DOHH2 (cell line): Measurements from ENCODE around the gene CDK5RAP3.
"Not testable (repeated sequence)": the region's sequence is repeated elsewhere in the genome, so short reads cannot be mapped to it uniquely, and the experiment has no call there.

ENCODE experiments used
- H3F3A ChIP-seq: fragments of 200-600 bp; sonication (generic), shearing (Covaris generic); 2 replicates; pipeline ENCODE4 v1.6.0; 2016; ENCODE audit warnings: antibody characterized with exemption, mild to moderate bottlenecking; ENCODE audit not compliant: control insufficient read depth, insufficient read depth
- H3K27ac ChIP-seq: fragments of 200-600 bp; sonication (generic); 2 replicates; pipeline ENCODE4 v1.5.1; 2014; ENCODE audit warnings: low read depth, mild to moderate bottlenecking, low read length, moderate library complexity
- H3K27me3 ChIP-seq: fragments of 200-600 bp; sonication (generic); 2 replicates; pipeline ENCODE4 v1.6.1; 2014; ENCODE audit warnings: mild to moderate bottlenecking, low read length, mixed read lengths; ENCODE audit not compliant: control insufficient read depth
- H3K36me3 ChIP-seq: fragments of 200-600 bp; sonication (generic); 2 replicates; pipeline ENCODE4 v1.6.1; 2014; ENCODE audit warnings: mild to moderate bottlenecking, low read length, moderate library complexity, mixed read lengths; ENCODE audit not compliant: control insufficient read depth
- H3K4me1 ChIP-seq: fragments of 200-600 bp; sonication (generic); 2 replicates; pipeline ENCODE4 v1.6.1; 2014; ENCODE audit warnings: mild to moderate bottlenecking, low read length, mixed read lengths; ENCODE audit not compliant: control insufficient read depth
- H3K4me2 ChIP-seq: fragments of 200-600 bp; sonication (generic); 2 replicates; pipeline ENCODE4 v1.6.0; 2014; ENCODE audit warnings: mild to moderate bottlenecking, low read length, moderate library complexity
- H3K4me3 ChIP-seq: fragments of 200-600 bp; sonication (generic); 2 replicates; pipeline ENCODE4 v1.5.1; 2014; ENCODE audit warnings: mild to moderate bottlenecking, low read length, mixed read lengths
- H3K79me2 ChIP-seq: fragments of 200-600 bp; sonication (generic); 2 replicates; pipeline ENCODE4 v1.6.1; 2014; ENCODE audit warnings: mild to moderate bottlenecking, low read length, mixed read lengths; ENCODE audit not compliant: control insufficient read depth
- H3K9me2 ChIP-seq: fragments of 200-600 bp; sonication (generic); replicated peaks from 2 replicates; pipeline ENCODE4 v1.6.1; 2014; ENCODE audit warnings: mild to moderate bottlenecking, low read length, mixed read lengths; ENCODE audit not compliant: control insufficient read depth
- H3K9me3 ChIP-seq: fragments of 200-600 bp; sonication (generic); 2 replicates; pipeline ENCODE4 v1.6.1; 2014; ENCODE audit warnings: antibody characterized with exemption, low read length, mixed read lengths; ENCODE audit not compliant: control insufficient read depth, insufficient read depth
- H4K20me1 ChIP-seq: fragments of 200-600 bp; sonication (generic); 2 replicates; pipeline ENCODE4 v1.6.0; 2014; ENCODE audit warnings: low read depth, mild to moderate bottlenecking, antibody characterized with exemption, low read length, moderate library complexity; ENCODE audit not compliant: control insufficient read depth, insufficient read depth
- EZH2phosphoT487 ChIP-seq: fragments of 200-600 bp; sonication (generic); IDR thresholded peaks from 2 replicates; pipeline ENCODE4 v1.6.1; 2017; ENCODE audit warnings: borderline replicate concordance, mild to moderate bottlenecking, antibody characterized with exemption, low read length, moderate library complexity, mixed read lengths
- TF ChIP-seq, protein P1 (sequence below): fragments of 200-600 bp; sonication (generic); IDR thresholded peaks from one replicate; pipeline ENCODE4 v1.5.1; 2014; ENCODE audit warnings: antibody characterized with exemption, mild to moderate bottlenecking, low read depth, low read length; ENCODE audit not compliant: poor library complexity, severe bottlenecking

CDK5RAP3 gene

DNA sequence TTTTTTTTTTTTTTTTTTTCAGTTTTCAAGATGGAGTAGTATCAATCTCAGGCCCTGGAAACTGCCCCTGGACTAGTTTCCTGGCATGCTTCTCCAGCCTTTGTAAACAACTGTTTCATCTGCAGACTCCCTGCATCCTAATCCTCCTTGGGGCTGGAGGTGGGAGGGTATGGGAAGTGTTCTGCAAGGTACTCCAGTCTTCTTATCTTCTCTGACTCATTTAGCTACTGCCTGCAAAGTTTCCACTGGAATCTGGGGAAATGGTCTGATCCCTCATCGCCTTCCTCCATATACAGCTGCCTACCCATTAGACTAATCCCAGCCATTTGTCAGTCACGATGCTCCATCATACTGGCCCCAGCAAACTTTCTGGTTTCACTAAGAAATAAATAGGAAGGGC is 45.2 kb downstream of the CDK5RAP3 start:
- no peaks in the 10 kb centered on the region for H3K9me2 ChIP-seq
- no peaks in the 10 kb centered on the region for H3K9me3 ChIP-seq
- no peak overlapping the region for H3K4me2 ChIP-seq
- peaks cover 14% of the 10 kb centered on the region for H3K4me1 ChIP-seq
- H3K27ac ChIP-seq: no peak overlapping the region
- peaks cover under 1% of the 10 kb centered on the region; the same call in 1 of the 2 replicates for H3F3A ChIP-seq
- H3K27me3 ChIP-seq: peaks cover 52% of the 10 kb centered on the region
- no peaks in the 10 kb centered on the region for H3K79me2 ChIP-seq
- no peaks in the 10 kb centered on the region for H3K36me3 ChIP-seq
- TF ChIP-seq, protein P1, sequence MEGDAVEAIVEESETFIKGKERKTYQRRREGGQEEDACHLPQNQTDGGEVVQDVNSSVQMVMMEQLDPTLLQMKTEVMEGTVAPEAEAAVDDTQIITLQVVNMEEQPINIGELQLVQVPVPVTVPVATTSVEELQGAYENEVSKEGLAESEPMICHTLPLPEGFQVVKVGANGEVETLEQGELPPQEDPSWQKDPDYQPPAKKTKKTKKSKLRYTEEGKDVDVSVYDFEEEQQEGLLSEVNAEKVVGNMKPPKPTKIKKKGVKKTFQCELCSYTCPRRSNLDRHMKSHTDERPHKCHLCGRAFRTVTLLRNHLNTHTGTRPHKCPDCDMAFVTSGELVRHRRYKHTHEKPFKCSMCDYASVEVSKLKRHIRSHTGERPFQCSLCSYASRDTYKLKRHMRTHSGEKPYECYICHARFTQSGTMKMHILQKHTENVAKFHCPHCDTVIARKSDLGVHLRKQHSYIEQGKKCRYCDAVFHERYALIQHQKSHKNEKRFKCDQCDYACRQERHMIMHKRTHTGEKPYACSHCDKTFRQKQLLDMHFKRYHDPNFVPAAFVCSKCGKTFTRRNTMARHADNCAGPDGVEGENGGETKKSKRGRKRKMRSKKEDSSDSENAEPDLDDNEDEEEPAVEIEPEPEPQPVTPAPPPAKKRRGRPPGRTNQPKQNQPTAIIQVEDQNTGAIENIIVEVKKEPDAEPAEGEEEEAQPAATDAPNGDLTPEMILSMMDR: no peak
- no peaks in the 10 kb centered on the region for H4K20me1 ChIP-seq
- no peak overlapping the region for H3K4me3 ChIP-seq

DNA sequence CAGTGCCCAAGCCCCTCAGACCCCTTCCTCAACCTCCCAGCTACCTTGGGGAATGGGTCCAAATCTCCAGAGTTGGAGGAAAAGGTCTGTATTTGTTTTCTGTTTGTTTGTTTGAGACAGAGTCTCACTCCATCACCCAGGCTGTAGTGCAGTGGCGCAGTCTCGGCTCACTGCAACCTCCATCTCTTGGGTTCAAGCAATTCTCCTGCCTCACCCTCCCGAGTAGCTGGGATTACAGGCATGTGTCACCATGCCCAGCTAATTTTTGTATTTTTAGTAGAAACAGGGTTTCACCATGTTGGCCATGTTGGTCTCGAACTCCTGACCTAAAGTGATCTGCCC is 46.9 kb downstream of the CDK5RAP3 start:
- peaks cover 41% of the 10 kb centered on the region for H3K27me3 ChIP-seq
- not testable (repeated sequence) for H3K4me1 ChIP-seq, H3K27ac ChIP-seq, H3F3A ChIP-seq, H4K20me1 ChIP-seq, H3K4me3 ChIP-seq, H3K9me2 ChIP-seq, H3K9me3 ChIP-seq, H3K79me2 ChIP-seq, H3K4me2 ChIP-seq, H3K36me3 ChIP-seq

DNA sequence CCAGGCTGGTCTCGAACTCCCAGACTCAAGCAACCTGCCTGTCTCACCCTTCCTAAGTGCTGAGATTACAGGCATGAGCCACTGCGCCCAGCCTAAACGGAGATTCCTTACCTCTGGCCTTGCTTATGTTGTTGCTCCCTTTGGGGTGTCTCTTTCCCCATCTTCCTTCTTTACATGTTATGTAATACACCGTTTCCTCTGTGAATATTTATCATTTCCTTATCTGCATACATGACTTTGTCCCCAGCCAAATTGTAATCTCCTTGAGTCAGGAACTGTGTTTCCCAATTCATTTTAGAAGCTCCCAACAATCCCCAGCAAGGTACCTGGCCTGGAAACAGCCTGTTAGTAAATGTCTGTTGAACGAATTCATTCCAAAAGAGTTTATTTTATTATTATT is 51.0 kb downstream of the CDK5RAP3 start:
- peaks cover 33% of the 10 kb centered on the region for H3K4me1 ChIP-seq
- H3K9me2 ChIP-seq: no peaks in the 10 kb centered on the region
- peaks cover 38% of the 10 kb centered on the region for H3K27me3 ChIP-seq

DNA sequence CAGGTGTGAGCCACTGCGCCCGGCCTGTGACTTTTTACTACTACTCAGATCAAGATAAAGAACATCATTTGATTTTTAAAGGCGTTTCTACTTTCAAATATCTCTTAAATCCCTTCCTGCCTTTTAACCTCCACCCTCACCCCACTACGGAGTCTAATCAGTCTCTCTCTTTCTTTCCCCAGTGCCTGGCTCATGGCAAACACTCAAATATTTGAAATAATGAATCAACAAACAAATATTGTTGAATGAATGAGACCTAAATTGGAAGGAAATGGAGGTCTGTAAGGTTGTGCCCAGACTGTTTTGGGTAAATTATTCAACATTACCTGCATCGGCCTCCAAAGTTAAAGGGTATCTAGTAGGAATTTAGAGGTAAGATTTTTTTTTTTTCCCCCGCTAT is 52.0 kb downstream of the CDK5RAP3 start:
- H3K4me3 ChIP-seq: no peak overlapping the region
- H3K27ac ChIP-seq: no peak overlapping the region

More for the DNA sequence above, 51.0 kb downstream of the CDK5RAP3 start:
- TF ChIP-seq EZH2phosphoT487: no peak
- TF ChIP-seq, protein P1: no peak
- H4K20me1 ChIP-seq: no peaks in the 10 kb centered on the region
- H3F3A ChIP-seq: no peaks in the 10 kb centered on the region
- no peak overlapping the region for H3K4me2 ChIP-seq
- H3K36me3 ChIP-seq: no peaks in the 10 kb centered on the region
- H3K4me3 ChIP-seq: no peak overlapping the region
- no peak overlapping the region for H3K27ac ChIP-seq
- no peaks in the 10 kb centered on the region for H3K79me2 ChIP-seq
- no peaks in the 10 kb centered on the region for H3K9me3 ChIP-seq

More for the DNA sequence above, 52.0 kb downstream of the CDK5RAP3 start:
- no peaks in the 10 kb centered on the region for H3F3A ChIP-seq
- H3K4me1 ChIP-seq: peaks cover 33% of the 10 kb centered on the region
- no peaks in the 10 kb centered on the region for H3K9me3 ChIP-seq
- TF ChIP-seq, protein P1: no peak
- TF ChIP-seq EZH2phosphoT487: no peak
- H3K79me2 ChIP-seq: no peaks in the 10 kb centered on the region
- H3K27me3 ChIP-seq: peaks cover 38% of the 10 kb centered on the region
- no peaks in the 10 kb centered on the region for H4K20me1 ChIP-seq
- H3K9me2 ChIP-seq: no peaks in the 10 kb centered on the region
- H3K36me3 ChIP-seq: no peaks in the 10 kb centered on the region
- peak overlapping the region; percentile 88 for H3K4me2 ChIP-seq
